ENCODE data around the gene SYNCRIP. TPM values are rescaled to one million over a fixed set of nuclear protein-coding genes. Genes with fewer than 3 reads are reported as not detected.

SYNCRIP gene
- total RNA-seq, 1 experiment from 2014 or later = 199 TPM

DNA sequence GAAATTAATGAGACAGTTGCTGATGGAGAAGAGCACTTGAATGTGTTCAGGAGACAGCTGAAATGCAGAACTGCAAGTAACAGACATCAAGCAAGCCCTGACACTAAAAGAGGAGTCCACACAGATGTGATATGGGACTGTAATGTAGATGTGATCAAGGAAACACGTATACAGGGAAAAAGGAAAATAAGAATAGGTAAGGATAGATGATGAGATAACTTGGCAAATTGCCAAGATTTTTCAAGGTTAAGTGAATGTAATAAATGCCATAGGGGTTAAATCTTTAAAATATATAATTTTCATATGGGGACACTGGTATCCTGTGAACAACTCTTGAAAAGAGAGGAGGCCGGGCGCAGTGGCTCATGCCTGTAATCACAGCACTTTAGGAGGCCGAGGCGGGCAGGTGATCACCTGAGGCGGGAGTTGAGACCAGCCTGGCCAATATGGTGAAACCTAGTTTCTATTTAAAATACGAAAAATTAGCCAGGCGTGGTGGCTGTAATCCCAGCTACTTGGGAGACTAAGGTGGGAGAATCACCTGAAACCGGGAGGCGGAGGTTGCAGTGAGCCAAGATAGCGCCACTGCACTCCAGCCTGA lies 41.9 kb downstream of the SYNCRIP start:
- Histone ChIP-seq H2BK120ac (ENCODE audit: low read depth, low read length, poor library complexity, severe bottlenecking) (no peak overlapping the region), H3K9ac (ENCODE audit: extremely low read depth, insufficient read length, low read length) (no peak overlapping the region), H4K20me1 (ENCODE audit: control insufficient read depth, insufficient read depth, insufficient read length) (no peaks in the 10 kb centered on the region), H3K27ac (ENCODE audit: insufficient read length, low read depth, low read length) (no peak overlapping the region), H3K9me3 (ENCODE audit: control insufficient read depth, low read depth, low read length) (no peaks in the 10 kb centered on the region), H2AFZ (ENCODE audit: low read length) (no peak overlapping the region), H2BK15ac (ENCODE audit: low read depth, low read length) (no peak overlapping the region), H3K23me2 (ENCODE audit: insufficient read length, low read depth, low read length, poor library complexity, severe bottlenecking) (no peaks in the 10 kb centered on the region), H2BK20ac (ENCODE audit: low read depth, low read length, poor library complexity, severe bottlenecking) (no peak overlapping the region), H2BK5ac (ENCODE audit: insufficient read length, low read length) (no peak overlapping the region), H2BK12ac (ENCODE audit: insufficient read length, low read depth, low read length) (no peak overlapping the region), H4K8ac (replicated peaks; ENCODE audit: insufficient read length, low read depth, low read length) (no peak overlapping the region), H3K56ac (ENCODE audit: insufficient read length, low read depth, low read length) (no peak overlapping the region), H3K4me1 (ENCODE audit: insufficient read depth, low read length) (no peaks in the 10 kb centered on the region), H2AK5ac (ENCODE audit: insufficient read length, low read length) (no peak overlapping the region), H3K14ac (ENCODE audit: insufficient read depth, low read length) (no peak overlapping the region), H3K4ac (ENCODE audit: low read depth, low read length) (no peak overlapping the region), H3K18ac (ENCODE audit: insufficient read length, low read depth, low read length) (no peak overlapping the region), H3K79me2 (ENCODE audit: insufficient read depth, low read length) (no peaks in the 10 kb centered on the region), H3K4me2 (ENCODE audit: insufficient read depth, insufficient read length, low read length) (no peak overlapping the region), H4K5ac (ENCODE audit: insufficient read length, low read depth, low read length) (no peak overlapping the region), H3K27me3 (ENCODE audit: insufficient read depth, low read length) (no peaks in the 10 kb centered on the region), H3K23ac (ENCODE audit: insufficient read length, low read depth, low read length) (no peak overlapping the region), H4K91ac (ENCODE audit: insufficient read length, low read depth, low read length) (no peak overlapping the region), H3K79me1 (ENCODE audit: insufficient read depth, low read depth, low read length, poor library complexity, severe bottlenecking) (no peaks in the 10 kb centered on the region), H3T11ph (ENCODE audit: low read length) (no peak overlapping the region)
- Mint-ChIP-seq H3K4me3 (no peak overlapping the region), H3K27me3 (ENCODE audit: low read depth) (peaks cover 2% of the 10 kb centered on the region; the same call in 1 of the 2 replicates), H3K9me3 (no peaks in the 10 kb centered on the region), H3K4me1 (no peaks in the 10 kb centered on the region), H3K27ac (no peak overlapping the region), H3K36me3 (ENCODE audit: insufficient read depth in 1 of 3, low read depth in 3 of 3) (no peaks in the 10 kb centered on the region)
- TF ChIP-seq, protein P1, sequence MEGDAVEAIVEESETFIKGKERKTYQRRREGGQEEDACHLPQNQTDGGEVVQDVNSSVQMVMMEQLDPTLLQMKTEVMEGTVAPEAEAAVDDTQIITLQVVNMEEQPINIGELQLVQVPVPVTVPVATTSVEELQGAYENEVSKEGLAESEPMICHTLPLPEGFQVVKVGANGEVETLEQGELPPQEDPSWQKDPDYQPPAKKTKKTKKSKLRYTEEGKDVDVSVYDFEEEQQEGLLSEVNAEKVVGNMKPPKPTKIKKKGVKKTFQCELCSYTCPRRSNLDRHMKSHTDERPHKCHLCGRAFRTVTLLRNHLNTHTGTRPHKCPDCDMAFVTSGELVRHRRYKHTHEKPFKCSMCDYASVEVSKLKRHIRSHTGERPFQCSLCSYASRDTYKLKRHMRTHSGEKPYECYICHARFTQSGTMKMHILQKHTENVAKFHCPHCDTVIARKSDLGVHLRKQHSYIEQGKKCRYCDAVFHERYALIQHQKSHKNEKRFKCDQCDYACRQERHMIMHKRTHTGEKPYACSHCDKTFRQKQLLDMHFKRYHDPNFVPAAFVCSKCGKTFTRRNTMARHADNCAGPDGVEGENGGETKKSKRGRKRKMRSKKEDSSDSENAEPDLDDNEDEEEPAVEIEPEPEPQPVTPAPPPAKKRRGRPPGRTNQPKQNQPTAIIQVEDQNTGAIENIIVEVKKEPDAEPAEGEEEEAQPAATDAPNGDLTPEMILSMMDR (conservative IDR thresholded peaks at IDR 0.05) = no peak
- WGBS (ENCODE audit: extremely low coverage, insufficient read length, low lambda C conversion rate) = 100% methylated on average over 1 of the region's 11 CpGs
- DNase-seq = no peak

Data from H9 (cell line).